Left colon (tissue), 2 donors: Measurements from ENCODE around the gene RNF141. TPM values are rescaled to one million over a fixed set of nuclear protein-coding genes. Genes with fewer than 3 reads are reported as not detected.

Experiments
- ATAC-seq: fragments of 200-7000 bp; cut with Tn5 transposase; one replicate; pipeline ENCODE4 v1.9.1; 2020; ENCODE audit warnings: mild to moderate bottlenecking, moderate library complexity
- DNase-seq, 2 donors: peaks; one replicate each; pipeline ENCODE4 v3.0.0-alpha.2; 2020
- intact Hi-C, 2 donors: fragments of 100-400 bp; cut with DNase I in 1 of 2; cut with micrococcal nuclease in 1 of 2; formaldehyde crosslinking; loops; one replicate each; pipeline versions ENCODE4 v1.11.2 to v1.14.0; 2022; cut with DNase I, micrococcal nuclease
- long read RNA-seq: library from polyadenylated mRNA; unstranded; transcript quantifications from one replicate; pipeline ENCODE4 v2.0.0, GENCODE V29; 2021
- total RNA-seq, 2 donors: library from RNA; stranded (reverse); fragmentation: NEBNext Ultra II Directional; extraction: Animal tissue kit (Norgen Biotek cat#: 25700); gene quantifications; one replicate each; pipeline ENCODE4 v1.2.1, GENCODE V29; 2021
- donor health status: DM: no; HTN: no; CAD: no.
- donor health status: DM: yes; HTN: yes; CAD: no.

The RNF141 gene, protein sequence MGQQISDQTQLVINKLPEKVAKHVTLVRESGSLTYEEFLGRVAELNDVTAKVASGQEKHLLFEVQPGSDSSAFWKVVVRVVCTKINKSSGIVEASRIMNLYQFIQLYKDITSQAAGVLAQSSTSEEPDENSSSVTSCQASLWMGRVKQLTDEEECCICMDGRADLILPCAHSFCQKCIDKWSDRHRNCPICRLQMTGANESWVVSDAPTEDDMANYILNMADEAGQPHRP
- total RNA-seq: 10 to 100 TPM; 36.5 to 40.4 TPM
- long read RNA-seq, full-length matches to known transcripts: 41 of 42 reads
- long read RNA-seq, partial matches to known transcripts: 0 of 42 reads
- long read RNA-seq, other reads (novel, unspliced or antisense): 1 of 42 reads

DNA sequence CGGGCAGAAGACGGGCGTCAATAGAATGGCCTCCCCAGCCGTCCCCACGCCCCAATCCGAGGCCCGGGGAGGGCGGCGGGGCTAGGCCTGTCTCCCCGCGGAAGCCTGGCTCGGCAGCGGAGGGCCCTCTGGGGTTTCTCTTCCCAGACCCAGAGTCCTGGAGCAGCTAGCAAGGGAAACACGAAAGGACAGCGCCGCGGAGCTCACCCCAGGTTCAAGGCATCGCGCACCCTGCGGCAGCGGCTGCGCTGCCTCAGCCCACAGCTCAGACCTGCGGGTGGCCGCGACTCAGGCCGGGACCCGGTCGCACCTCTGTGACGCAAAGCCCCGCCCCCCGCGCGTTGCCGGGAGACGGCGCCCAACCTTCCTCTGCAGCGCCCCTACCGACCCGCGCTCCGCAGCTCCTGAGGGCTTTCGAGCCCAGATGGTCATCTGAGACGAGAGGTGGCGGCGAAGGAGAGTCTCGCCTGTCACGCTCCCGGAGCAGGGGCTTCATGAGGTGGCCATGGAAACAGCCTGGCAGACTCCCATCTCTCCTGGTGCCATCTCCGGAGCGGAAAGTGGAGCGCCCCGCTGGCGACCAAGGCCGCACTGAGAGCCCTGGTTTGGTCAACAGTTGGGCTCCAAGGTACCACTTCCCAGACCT is at the start of gene RNF141:
RNF141 (minus strand) TSS at position 273 of the 646 bp plus-strand sequence. CDS start 7,029 bp downstream, outside the sequence.
- ATAC-seq (peak; percentile 99), DNase-seq (peak; percentile 93 to 99)
- intact Hi-C loops: no loop called here

DNA sequence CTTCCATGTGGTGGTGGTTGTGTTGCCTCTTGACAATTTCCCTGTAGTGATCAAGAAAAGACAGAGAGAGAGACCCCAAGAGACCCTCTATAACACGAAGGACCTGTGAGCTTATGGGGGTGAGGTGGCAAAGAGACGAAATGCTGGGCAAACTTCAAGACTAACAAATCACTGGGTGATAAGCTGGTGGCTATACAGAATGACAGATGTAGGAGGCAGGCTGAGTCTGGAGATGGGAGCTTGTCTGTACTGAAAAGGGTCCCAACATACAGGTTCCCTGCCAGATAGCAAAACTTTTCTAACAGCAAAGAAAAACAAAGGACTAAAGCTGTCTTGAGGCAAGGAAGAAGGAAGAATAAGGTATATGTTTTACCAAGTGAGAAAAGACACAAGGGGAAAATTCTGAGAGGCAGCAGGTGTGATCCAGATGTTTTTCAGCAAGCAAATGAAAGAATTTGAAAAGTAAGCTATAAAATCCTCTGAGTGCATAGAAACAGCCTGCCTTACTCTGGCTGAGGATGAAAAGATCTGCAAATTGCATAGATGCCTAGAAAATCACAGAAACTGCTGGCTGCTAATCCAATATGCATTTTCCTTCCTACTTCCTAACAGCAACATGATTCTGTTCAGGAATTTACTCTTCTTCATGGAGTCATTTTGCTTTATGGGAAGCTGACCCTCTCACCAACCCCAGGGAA is 49.4 kb upstream of the RNF141 start:
- intact Hi-C loops: no loop called here
- ATAC-seq (no peak), DNase-seq (no peak)

DNA sequence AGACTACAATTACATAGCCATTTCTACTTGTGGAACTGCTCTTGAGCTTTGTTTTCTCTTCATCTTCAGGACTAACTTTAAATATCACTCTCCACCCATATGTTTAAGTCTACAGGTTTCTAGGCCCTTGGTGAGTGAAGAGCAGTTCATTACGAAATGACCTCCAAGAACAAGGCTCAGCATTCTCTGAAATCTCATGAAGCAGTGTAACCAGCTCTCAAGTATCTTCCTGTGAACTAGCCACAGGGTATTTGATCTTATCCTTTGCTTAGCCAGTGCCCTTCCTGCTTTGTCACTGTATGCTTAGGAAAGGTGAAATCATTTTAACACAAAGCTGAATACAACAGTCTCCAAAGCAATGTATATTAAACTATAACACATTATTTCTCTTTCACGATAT is 47.9 kb upstream of the RNF141 start:
- DNase-seq (no peak), ATAC-seq (no peak)
- intact Hi-C loops: no loop called here

DNA sequence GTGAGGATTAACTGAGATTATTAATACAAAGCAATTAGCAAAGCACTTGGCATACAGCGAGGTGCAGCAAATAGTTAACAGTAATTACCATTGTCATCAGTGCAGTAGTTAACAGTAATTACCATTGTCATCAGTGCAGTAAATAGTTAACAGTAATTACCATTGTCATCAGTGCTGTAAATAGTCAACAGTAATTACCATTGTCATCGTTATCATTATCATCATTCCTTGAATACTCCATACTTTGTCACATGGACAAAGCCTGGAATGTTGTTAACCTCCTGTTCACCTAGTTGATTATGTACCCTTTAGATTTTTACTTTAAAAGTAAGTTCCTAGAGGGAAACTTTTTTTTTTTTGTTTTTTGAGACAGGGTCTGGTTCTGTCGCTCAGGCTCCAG is 47.0 kb upstream of the RNF141 start:
- no peak for ATAC-seq
- no peak for DNase-seq
- intact Hi-C loops: no loop called here

DNA sequence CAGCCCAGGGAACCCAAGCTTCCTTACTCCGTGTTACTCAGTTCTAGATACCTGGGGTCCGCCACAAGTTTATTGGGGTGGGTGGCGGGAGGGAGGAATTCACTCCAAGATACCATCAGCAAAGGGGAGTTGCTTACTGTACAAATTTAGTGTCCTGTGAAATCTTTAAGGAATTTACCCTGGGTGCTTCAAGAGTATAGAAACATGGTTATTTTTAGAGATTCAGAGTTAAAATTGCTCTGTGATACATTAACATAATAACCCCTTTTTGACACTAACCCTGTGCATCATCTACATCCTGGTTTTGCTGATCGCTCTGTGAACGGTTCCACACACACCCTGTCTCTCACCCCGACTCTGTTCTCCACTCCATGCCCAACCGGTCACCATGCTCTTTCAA is 46.4 kb upstream of the RNF141 start:
- intact Hi-C loops: no loop called here
- DNase-seq (no peak), ATAC-seq (no peak)

DNA sequence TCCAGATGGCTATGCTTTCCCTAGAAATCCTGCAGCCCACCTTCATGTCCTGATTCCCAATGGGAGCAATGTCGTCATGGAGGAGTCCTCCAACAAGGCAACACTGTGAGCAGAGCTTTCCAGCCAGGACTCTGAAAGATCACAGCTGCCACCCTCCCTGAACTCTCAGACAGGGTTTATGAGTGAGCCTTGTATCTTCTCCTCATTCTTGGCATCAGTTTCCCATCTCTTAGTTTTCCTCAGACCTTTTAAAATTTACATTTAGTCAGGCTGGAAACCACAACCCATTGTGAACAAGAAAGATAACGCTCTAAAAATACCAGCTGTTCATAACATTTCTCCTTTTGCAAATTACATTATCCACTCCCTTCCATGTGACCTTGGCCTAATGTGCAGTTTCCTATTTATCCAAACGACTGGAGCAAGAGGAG is 43.1 kb upstream of the RNF141 start:
- DNase-seq (no peak), ATAC-seq (no peak)
- intact Hi-C loops: no loop called here

DNA sequence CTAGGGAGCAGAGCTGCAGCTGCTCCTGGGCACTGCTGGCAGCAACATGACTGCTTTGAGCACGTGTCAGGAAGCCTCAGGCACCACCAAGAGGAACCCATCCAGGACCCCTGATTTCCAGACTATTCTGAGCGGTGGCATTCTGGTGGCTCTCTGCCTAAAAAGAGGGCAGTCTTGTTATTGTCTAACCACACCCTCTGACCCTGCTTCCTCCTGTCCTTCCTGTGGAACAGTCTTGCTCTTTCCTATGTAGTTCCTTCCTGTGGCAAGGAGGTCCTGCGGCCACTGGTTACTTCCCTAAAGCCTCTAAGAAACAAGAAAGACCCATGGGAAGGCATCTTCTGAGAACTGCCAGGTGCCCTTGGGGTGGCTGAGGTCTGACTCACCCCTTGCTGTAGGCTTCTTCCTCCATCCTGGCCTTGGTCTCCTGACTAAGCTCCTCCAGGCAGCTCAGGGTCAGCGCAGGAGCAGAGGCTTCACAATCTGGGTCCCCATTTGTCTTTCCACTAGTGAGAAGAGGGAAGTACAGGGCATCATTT is 40.6 kb upstream of the RNF141 start:
- DNase-seq (peak in 1 of 2 donors; percentile 45), ATAC-seq (no peak)
- intact Hi-C loops: no loop called here

DNA sequence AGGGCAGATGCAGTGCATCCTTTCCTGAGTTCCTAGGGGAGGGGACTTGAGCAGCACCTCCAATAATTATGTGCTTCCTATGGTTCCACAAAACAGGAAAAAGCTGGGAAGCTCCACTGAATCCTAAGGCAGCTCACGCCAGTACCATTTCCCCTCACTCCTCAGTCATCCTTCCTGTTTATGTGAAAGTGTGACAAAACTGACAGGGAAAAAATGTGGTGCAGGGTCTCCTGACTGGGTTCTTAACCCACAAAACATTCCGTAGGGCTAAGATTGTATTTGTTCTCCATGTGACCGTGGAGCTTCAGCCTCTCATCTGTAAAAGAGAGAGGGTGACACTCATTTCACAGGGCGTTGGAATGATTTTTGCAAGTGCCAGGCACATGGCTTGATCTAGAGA is 39.6 kb upstream of the RNF141 start:
- ATAC-seq: no peak

DNA sequence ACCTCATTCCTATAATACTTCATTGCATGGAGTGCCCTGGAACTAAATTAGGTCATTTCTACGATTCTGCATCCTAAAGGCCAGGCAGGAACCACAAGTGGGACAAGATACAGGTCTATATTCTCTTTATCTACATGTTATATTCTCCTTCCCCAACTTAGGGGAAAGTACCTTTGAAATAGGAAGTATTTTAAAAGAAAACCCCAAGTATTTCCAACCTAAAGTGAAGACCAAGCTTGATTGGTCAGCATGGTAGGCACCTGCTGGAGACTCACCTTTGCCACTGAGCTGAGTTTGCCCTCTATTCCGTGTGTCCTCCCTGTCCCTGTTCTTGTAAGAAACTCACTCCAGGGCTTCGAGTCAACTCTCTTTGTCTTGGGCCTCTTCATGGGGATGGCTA is 38.7 kb upstream of the RNF141 start:
- no peak for DNase-seq
- ATAC-seq: no peak
- intact Hi-C loops: no loop called here

More for the DNA sequence above, 39.6 kb upstream of the RNF141 start:
- no peak for DNase-seq
- intact Hi-C loops: no loop called here

DNA sequence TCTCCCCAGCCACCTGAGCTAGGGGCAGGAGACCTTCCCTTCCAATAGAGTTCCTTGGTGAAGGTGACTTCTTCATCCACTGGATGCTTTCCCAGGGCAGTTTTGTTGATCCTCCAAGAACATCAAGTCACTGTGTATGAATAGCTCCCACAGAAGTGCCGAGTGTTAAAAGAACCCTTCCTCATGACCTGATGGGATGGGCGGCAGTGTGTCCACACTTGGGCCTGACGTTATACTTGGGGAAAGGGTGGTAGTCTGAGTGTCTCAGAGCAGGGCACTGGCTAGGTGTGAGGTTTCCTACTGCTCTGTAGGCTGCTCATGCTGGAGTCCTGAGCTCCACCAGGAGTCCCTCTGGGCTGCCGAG is 35.0 kb upstream of the RNF141 start:
- ATAC-seq (no peak), DNase-seq (no peak)
- intact Hi-C loops: no loop called here

DNA sequence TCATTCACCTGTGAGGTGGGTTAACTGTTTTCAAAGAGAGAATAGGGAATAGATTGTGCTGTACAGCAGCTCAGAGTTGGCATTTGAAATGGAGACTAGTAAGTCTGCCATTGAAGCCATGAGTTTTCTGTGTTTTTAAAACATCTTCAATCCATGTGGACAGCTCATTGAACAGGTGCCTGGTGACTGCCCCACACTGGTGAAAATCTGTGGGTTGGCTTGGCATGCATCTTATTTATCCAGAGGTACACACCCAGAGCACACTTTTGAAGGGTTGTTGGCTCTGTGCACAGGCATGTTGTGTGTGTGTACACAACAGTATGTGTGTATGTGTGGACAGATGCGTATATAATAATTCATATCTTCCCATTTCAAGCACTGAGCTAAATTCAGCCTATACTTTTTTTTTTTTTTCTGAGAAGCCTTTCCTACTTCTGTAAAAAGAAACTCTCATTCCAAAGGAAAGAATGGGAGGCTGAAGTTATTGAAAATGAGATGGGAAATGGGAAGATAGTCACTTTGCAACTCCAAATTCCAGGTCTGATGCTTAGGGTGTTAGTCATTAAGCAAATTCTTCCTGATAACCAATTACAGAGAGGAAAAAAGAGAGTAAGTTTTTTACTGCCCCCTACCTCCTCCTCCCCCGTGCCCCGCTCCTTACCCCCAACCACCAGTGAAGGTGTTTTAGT is 34.5 kb upstream of the RNF141 start:
- DNase-seq (no peak), ATAC-seq (no peak)
- intact Hi-C loops: no loop called here

DNA sequence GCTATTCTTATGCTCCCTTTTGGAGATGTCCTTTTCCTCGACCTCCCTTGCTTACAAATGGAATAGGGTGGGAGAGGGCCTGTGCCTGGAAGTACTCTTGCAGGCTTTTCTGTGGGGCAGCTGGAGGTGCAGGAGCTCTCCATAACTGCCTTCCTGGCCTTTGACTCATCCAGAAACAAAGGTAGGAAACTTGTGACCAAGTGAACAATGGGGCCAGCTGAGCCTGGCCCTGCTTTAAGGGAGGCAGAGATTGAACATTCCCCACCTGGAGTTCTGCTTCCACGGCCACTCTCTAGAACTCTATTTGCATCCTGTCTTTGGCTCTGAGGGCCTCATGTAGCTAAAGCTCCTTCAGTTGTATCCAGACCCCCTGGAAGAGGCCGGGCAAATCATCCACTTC is 32.6 kb upstream of the RNF141 start:
- no peak for DNase-seq
- intact Hi-C loops: no loop called here
- no peak for ATAC-seq

DNA sequence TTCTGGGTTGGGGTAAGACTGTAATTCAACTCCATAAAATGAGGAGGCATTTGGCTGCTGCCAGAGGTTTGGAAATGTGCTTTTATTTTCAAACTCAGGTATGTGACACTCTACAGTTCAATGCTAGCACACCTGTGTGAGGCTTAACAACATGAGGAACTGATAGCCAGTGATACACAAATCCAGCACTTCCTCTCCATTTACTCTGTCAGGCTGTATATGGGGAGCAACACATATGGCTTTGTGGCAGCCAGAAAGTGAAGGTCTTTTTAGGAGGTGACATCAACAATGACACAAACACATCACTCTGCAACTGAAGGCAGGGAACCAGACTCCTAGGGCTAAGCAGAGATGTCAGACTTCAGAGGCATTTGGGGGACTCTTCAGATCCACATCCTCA is 32.0 kb upstream of the RNF141 start:
- intact Hi-C loops: no loop called here
- ATAC-seq (no peak), DNase-seq (no peak)

DNA sequence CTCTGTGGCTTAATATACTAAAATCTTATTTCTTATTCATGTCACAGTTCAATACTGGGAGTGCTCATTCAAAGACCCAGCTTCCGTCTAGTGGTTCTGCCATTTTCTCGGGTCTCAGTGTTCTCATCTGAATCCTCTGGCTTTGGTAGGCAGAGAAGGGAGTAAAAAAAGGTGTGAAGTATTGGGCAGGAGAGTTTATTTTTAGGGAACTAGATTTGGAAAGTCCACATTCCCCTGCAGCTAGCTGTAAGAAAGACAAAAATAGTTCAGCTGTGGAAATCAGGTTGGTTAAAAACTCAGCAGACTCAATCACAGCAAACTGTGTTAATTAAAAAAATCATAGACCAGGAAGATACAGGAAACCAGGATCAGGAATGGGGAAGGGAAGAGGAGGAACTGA is 31.5 kb upstream of the RNF141 start:
- ATAC-seq (no peak), DNase-seq (no peak)
- intact Hi-C loops: no loop called here

DNA sequence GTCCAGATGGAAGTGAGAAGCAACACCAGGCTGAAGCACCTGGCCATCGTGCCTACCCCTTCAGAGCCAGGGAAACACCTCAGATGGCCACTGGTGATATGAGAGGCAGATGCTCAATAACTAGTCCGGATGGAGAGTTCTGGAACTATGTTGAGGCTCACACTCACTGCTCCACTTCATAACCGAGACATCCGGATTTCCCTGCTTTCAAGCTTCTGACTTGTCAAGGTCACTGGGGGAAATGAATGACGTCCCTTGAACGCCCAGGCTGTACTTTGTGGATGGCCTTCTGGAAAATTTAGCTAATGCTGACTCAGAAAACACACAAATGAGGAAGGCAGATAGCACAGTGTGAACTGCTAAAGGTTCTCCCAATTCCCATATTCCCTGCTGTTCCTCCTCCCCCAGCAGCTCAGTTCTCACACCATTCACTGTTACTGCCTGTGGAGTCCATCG is 27.5 kb upstream of the RNF141 start, which contains the start of gene LYVE1:
LYVE1 (minus strand) TSS at position 180 of the 456 bp plus-strand sequence; CDS start at position 47, 133 bp downstream.
- intact Hi-C loops: no loop called here
- no peak for DNase-seq
- no peak for ATAC-seq

DNA sequence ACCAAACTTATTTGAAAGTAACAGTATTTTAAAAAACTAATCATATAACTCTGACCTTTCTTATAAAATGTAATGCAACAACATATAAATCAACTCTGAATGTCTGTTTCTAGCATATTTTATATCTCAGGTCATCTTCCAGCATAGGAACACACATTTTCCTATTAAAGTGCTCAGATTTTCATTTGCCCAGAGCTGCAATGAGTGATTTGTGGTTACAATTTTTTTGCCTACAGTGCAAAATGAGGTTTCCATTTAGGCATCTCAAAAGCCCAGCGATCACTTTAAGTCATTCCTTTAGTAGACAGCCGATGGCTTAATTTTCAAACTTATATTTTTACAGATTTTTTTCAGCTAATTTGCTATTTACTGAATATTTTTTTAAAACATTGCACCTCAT is 26.5 kb upstream of the RNF141 start:
- DNase-seq: no peak
- no peak for ATAC-seq
- intact Hi-C loops: no loop called here

DNA sequence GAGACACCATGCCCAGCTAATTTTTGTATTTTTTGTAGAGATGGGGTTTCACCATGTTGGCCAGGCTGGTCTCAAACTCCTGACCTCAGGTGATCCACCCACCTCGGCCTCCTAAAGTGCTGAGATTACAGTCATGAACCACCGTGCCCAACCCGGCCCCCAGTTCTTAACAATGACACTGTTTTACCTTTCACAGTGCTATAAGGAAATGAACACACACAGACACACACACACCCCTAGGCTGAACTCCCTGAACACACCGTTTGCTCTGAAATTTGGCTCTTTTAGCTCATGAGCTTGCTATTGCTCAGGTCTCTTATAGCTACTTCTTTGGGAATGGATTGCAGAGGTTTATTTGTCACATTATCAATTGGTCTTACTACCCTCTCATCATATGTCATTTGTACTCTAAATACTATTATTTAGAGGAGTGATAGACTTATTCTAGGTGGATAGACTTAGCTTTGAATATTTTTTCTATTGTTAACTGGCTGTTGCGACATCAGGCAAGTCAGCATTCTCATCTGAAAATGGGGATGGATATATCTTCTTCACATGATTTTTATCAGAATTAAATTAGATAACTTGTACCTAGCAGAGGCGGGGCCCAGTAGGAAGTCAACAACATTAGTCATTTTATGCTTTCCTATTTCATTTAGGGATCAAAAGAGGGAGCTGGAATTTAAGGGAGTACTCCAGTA is 25.4 kb upstream of the RNF141 start:
- intact Hi-C loops: no loop called here
- DNase-seq (no peak), ATAC-seq (peak; percentile 64)

DNA sequence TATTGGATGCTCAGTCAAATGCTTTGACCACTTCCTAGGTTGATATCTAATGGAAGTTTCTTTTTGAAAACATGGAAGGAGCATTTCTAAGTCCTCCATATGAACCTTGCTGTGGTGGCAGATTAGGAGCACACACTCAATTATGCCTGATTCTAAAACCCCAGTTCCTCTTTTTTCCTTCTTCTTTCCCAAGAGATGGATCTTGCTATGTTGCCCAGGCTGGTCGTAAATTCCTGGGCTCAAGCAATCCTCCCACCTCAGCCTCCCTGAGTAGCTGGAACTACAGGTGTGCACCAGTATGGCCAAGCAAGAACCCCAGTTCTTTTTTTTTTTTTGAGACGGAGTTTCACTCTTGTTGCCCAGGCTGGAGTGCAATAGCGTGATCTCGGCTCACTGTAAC is 24.5 kb upstream of the RNF141 start:
- ATAC-seq (no peak), DNase-seq (no peak)
- intact Hi-C loops: no loop called here
